ENCODE measurements around the gene HHIP. TPM values are rescaled to one million over a fixed set of nuclear protein-coding genes. Genes with fewer than 3 reads are reported as not detected.
A peak's percentile ranks its signal among the peaks of the same experiment; 100 is the strongest.

The HHIP gene
- total and polyA plus RNA-seq, 2 experiments from 2014 or later = 20.8 to 29.2 TPM

DNA sequence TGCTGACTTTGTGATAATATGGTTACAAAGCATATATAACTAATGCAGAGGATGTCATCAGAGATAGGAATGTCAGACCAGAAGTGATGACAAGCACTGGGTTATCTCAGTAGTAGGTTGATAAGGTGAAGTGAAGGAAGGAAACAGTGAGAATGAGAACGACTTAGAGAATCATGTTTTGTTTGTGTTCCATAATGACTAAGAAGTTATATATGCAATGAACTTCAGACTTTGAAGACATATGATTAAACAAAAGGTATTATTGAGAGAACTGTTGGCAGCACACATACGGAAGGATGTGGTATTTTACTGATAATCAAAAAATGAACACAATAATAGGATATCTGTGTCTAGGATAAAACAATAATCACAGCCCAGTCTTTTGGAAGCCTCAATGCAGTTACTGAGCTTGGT, 18.3 kb upstream of the HHIP start:
- H4K20me1 ChIP-seq (ENCODE audit: insufficient read depth, poor library complexity, severe bottlenecking) = no peaks in the 10 kb centered on the region
- no peak overlapping the region for H3K4me3 ChIP-seq
- 37% methylated on average over 2 of the region's 2 CpGs for WGBS (ENCODE audit: low lambda C conversion rate, missing lambda C conversion rate)
- TF ChIP-seq EZH2 (IDR thresholded peaks at IDR 0.05; ENCODE audit: borderline replicate concordance) = no peak
- TF ChIP-seq, protein P1, sequence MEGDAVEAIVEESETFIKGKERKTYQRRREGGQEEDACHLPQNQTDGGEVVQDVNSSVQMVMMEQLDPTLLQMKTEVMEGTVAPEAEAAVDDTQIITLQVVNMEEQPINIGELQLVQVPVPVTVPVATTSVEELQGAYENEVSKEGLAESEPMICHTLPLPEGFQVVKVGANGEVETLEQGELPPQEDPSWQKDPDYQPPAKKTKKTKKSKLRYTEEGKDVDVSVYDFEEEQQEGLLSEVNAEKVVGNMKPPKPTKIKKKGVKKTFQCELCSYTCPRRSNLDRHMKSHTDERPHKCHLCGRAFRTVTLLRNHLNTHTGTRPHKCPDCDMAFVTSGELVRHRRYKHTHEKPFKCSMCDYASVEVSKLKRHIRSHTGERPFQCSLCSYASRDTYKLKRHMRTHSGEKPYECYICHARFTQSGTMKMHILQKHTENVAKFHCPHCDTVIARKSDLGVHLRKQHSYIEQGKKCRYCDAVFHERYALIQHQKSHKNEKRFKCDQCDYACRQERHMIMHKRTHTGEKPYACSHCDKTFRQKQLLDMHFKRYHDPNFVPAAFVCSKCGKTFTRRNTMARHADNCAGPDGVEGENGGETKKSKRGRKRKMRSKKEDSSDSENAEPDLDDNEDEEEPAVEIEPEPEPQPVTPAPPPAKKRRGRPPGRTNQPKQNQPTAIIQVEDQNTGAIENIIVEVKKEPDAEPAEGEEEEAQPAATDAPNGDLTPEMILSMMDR (IDR thresholded peaks at IDR 0.05; ENCODE audit: poor library complexity) = no peak
- TF ChIP-seq EZH2phosphoT487 (IDR thresholded peaks at IDR 0.05; ENCODE audit: low read depth, severe bottlenecking, unreplicated experiment) = no peak
- no peaks in the 10 kb centered on the region for H3K79me2 ChIP-seq
- H3K9me3 ChIP-seq (ENCODE audit: low read depth) = no peaks in the 10 kb centered on the region
- peak; percentile 11 for DNase-seq (ENCODE audit: low spot score)
- H2AFZ ChIP-seq = no peak overlapping the region
- H3K36me3 ChIP-seq (replicated peaks; ENCODE audit: insufficient read depth, low read depth) = no peaks in the 10 kb centered on the region
- H3K27me3 ChIP-seq = no peaks in the 10 kb centered on the region
- no peaks in the 10 kb centered on the region for H3K9me2 ChIP-seq (replicated peaks; ENCODE audit: insufficient read depth)
- no peaks in the 10 kb centered on the region for H3K4me1 ChIP-seq (ENCODE audit: insufficient read depth)
- no peak overlapping the region for H3K27ac ChIP-seq
- no peak overlapping the region for H3K4me2 ChIP-seq

DNA sequence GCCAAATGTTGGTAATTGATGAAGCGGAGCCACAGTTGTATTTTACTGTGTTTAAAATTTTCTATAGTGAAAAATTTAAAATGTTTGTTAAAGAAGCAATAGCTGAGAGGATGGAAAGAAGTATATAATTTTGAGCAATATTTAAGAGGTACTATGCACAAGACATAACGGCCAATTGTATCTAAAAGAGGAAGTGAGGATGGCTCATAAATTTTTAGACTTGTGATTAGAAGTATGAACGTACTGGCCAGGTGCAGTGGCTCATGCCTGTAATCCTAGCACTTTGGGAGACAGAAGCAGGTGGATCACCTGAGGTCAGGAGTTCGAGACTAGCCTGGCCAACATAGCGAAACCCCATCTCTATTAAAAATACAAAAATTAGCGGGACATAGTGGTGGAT, 12.7 kb upstream of the HHIP start:
- TF ChIP-seq, protein P1 (IDR thresholded peaks at IDR 0.05; ENCODE audit: poor library complexity) = no peak
- TF ChIP-seq EZH2 (IDR thresholded peaks at IDR 0.05; ENCODE audit: borderline replicate concordance) (no peak), EZH2phosphoT487 (IDR thresholded peaks at IDR 0.05; ENCODE audit: low read depth, severe bottlenecking, unreplicated experiment) (no peak)
- Histone ChIP-seq H3K4me2 (no peak overlapping the region), H4K20me1 (ENCODE audit: insufficient read depth, poor library complexity, severe bottlenecking) (no peaks in the 10 kb centered on the region), H2AFZ (no peak overlapping the region), H3K27ac (no peak overlapping the region), H3K36me3 (replicated peaks; ENCODE audit: insufficient read depth, low read depth) (no peaks in the 10 kb centered on the region), H3K4me1 (ENCODE audit: insufficient read depth) (no peaks in the 10 kb centered on the region), H3K79me2 (no peaks in the 10 kb centered on the region), H3K9me2 (replicated peaks; ENCODE audit: insufficient read depth) (no peaks in the 10 kb centered on the region), H3K4me3 (no peak overlapping the region), H3K27me3 (no peaks in the 10 kb centered on the region), H3K9me3 (ENCODE audit: low read depth) (no peaks in the 10 kb centered on the region)
- 91% methylated on average over 6 of the region's 6 CpGs for WGBS (ENCODE audit: low lambda C conversion rate, missing lambda C conversion rate)
- no peak for DNase-seq (ENCODE audit: low spot score)

DNA sequence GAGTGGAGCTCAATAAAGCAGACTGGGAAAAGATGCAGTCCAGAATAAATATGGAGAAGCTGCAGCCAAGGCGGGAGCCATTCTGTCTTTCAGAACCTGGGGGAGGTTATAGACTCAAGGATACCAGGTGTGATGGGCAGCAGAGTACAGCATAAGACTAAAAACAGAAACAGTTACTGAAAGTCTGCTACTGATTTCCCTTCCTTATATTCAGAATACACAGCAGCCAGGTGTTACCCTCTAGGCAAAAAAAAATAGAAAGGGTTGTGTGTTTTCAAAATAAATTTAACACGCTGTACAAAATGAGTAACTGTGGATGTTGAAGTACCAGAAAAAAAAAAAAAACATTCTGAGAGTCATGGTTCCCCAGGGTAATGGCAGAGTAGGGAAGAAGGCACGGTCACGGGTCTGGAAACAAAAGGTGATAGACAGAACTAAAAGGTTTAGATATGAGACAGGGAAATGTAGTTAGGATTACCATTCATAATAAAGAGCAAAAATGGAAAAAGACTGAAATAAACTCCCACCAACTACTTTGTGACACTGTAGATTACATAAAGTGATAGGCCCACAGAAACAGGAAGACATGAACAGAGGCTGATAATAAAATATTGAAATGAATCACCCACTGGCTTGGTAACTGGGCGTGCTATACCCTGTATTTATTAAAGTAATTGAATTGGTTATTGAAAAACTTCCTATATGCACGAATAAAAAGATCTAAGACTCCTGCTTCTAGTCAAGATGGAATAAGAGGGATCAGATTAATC, 10.8 kb upstream of the HHIP start:
- DNase-seq (ENCODE audit: low spot score) = no peak
- Histone ChIP-seq H3K27ac (no peak overlapping the region), H2AFZ (no peak overlapping the region), H3K4me3 (no peak overlapping the region), H3K79me2 (no peaks in the 10 kb centered on the region), H3K4me1 (ENCODE audit: insufficient read depth) (no peaks in the 10 kb centered on the region), H3K36me3 (replicated peaks; ENCODE audit: insufficient read depth, low read depth) (no peaks in the 10 kb centered on the region), H3K9me3 (ENCODE audit: low read depth) (no peaks in the 10 kb centered on the region), H3K9me2 (replicated peaks; ENCODE audit: insufficient read depth) (no peaks in the 10 kb centered on the region), H3K27me3 (peaks cover 4% of the 10 kb centered on the region), H4K20me1 (ENCODE audit: insufficient read depth, poor library complexity, severe bottlenecking) (no peaks in the 10 kb centered on the region), H3K4me2 (no peak overlapping the region)
- TF ChIP-seq EZH2 (IDR thresholded peaks at IDR 0.05; ENCODE audit: borderline replicate concordance) = no peak
- TF ChIP-seq, protein P1 (IDR thresholded peaks at IDR 0.05; ENCODE audit: poor library complexity) = no peak
- TF ChIP-seq EZH2phosphoT487 (IDR thresholded peaks at IDR 0.05; ENCODE audit: low read depth, severe bottlenecking, unreplicated experiment) = no peak
- 75% methylated on average over 6 of the region's 6 CpGs for WGBS (ENCODE audit: low lambda C conversion rate, missing lambda C conversion rate)
